HG03045 (cell line): Measurements from ENCODE around the gene BET1L.
"Not testable (repeated sequence)": the region's sequence is repeated elsewhere in the genome, so short reads cannot be mapped to it uniquely, and the experiment has no call there.

Experiments
- ATAC-seq: cut with Tn5 transposase; IDR thresholded peaks from one replicate; pipeline ENCODE4 v1.9.1; 2021; ENCODE audit warnings: mild to moderate bottlenecking, moderate library complexity; ENCODE audit not compliant: unreplicated experiment

BET1L gene

GRCh38 chr11:207208-207862 lies at the start of gene BET1L, which contains the start of gene RIC8A:
TSS of gene BET1L (minus strand) at chr11:207399. CDS start at chr11:207321, 78 bp downstream.
TSS of gene RIC8A (plus strand) at chr11:207708. CDS start at chr11:208855, 1,147 bp downstream.
- peak; percentile 74 for ATAC-seq

- ATAC-seq: no peak
These were observed 48.6 kb upstream of the BET1L start for GRCh38 chr11:255816-256215.

GRCh38 chr11:255176-255575 lies 48.0 kb upstream of the BET1L start:
- ATAC-seq: no peak

GRCh38 chr11:253886-254270 lies 46.7 kb upstream of the BET1L start:
- ATAC-seq: no peak

- no peak for ATAC-seq
These were observed 46.1 kb upstream of the BET1L start for GRCh38 chr11:253160-253885.

- ATAC-seq: no peak
These were observed 45.5 kb upstream of the BET1L start for GRCh38 chr11:252666-253065.

- ATAC-seq: no peak
These were observed 44.4 kb upstream of the BET1L start for GRCh38 chr11:251550-251949.

GRCh38 chr11:250740-251299 lies 43.6 kb upstream of the BET1L start:
- ATAC-seq: no peak

- ATAC-seq: no peak
These were observed 43.1 kb upstream of the BET1L start for GRCh38 chr11:250274-250673.

GRCh38 chr11:249062-249461 lies 41.9 kb upstream of the BET1L start:
- no peak for ATAC-seq

GRCh38 chr11:244376-244775 lies 37.2 kb upstream of the BET1L start:
- ATAC-seq: no peak

- no peak for ATAC-seq
These were observed 34.4 kb upstream of the BET1L start for GRCh38 chr11:241634-242033.

GRCh38 chr11:240315-240714 lies 33.1 kb upstream of the BET1L start:
- no peak for ATAC-seq

GRCh38 chr11:238346-238745 lies 31.1 kb upstream of the BET1L start:
- not testable (repeated sequence) for ATAC-seq

- peak; percentile 84 for ATAC-seq
These were observed 29.9 kb upstream of the BET1L start, which contains the start of gene PSMD13 for GRCh38 chr11:236774-237767. TSS of gene PSMD13 (plus strand) at chr11:236976. CDS start at chr11:237050, 74 bp downstream.

GRCh38 chr11:235997-236773 lies 29.0 kb upstream of the BET1L start, which contains the start of gene SIRT3:
TSS of gene SIRT3 (minus strand) at chr11:236342. CDS start at chr11:236328, 14 bp downstream.
- ATAC-seq: peak; percentile 62

GRCh38 chr11:235609-235996 lies 28.4 kb upstream of the BET1L start:
- ATAC-seq: no peak

- no peak for ATAC-seq
These were observed 28.0 kb upstream of the BET1L start for GRCh38 chr11:235180-235579.

- no peak for ATAC-seq
These were observed 25.8 kb upstream of the BET1L start for GRCh38 chr11:232783-233565.
